HEK293T (cell line): ENCODE results near the gene CHRNA1.

ENCODE experiments used
- CTCF ChIA-PET: fragments of 350-600 bp; formaldehyde crosslinking; extraction: SDS; loops from one replicate; lab custom pipeline; 2021; ENCODE audit warnings: antibody characterized with exemption, inconsistent platforms; lab: Yijun Ruan, JAX
- POLR2A ChIA-PET: fragments of 350-600 bp; formaldehyde crosslinking; extraction: SDS; loops from one replicate; lab custom pipeline; 2020; ENCODE audit warnings: antibody characterized with exemption, inconsistent platforms; lab: Yijun Ruan, JAX
- DNase-seq: peaks from one replicate; pipeline ENCODE4 v3.0.0; 2012; ENCODE audit warnings: mixed read lengths; ENCODE audit errors: extremely low spot score
- ARNT ChIP-seq: fragments of 450-650 bp; IDR thresholded peaks from 2 replicates; pipeline ENCODE4 v1.6.1; 2017; ENCODE audit warnings: mild to moderate bottlenecking
- BHLHE40 ChIP-seq: fragments of 450-650 bp; IDR thresholded peaks from 2 replicates; pipeline ENCODE4 v1.6.1; 2016; ENCODE audit warnings: mild to moderate bottlenecking, moderate library complexity, borderline replicate concordance
- CTBP1 ChIP-seq: fragments of 450-650 bp; IDR thresholded peaks from 2 replicates; pipeline ENCODE4 v1.6.1; 2016; ENCODE audit warnings: borderline replicate concordance
- ELF4 ChIP-seq: fragments of 450-650 bp; IDR thresholded peaks from 2 replicates; pipeline ENCODE4 v1.6.1; 2017; ENCODE audit warnings: antibody characterized with exemption
- FOXA1 ChIP-seq: fragments of 450-650 bp; IDR thresholded peaks from 2 replicates; pipeline ENCODE4 v1.6.1; 2016; ENCODE audit warnings: mild to moderate bottlenecking
- FOXK2 ChIP-seq: fragments of 450-650 bp; IDR thresholded peaks from 2 replicates; pipeline ENCODE4 v1.6.1; 2016; ENCODE audit warnings: mild to moderate bottlenecking
- FOXM1 ChIP-seq: fragments of 450-650 bp; IDR thresholded peaks from 2 replicates; pipeline ENCODE4 v1.6.1; 2017; ENCODE audit warnings: mild to moderate bottlenecking, borderline replicate concordance
- HDGF ChIP-seq: fragments of 450-650 bp; IDR thresholded peaks from 2 replicates; pipeline ENCODE4 v1.6.1; 2017; ENCODE audit warnings: antibody characterized with exemption, borderline replicate concordance
- L3MBTL2 ChIP-seq: fragments of 450-650 bp; conservative IDR thresholded peaks from 2 replicates; pipeline ENCODE4 v1.6.1; 2016; ENCODE audit warnings: mild to moderate bottlenecking
- LEF1 ChIP-seq: fragments of 450-650 bp; IDR thresholded peaks from 2 replicates; pipeline ENCODE4 v1.6.1; 2017; ENCODE audit warnings: mild to moderate bottlenecking, borderline replicate concordance
- NFRKB ChIP-seq: fragments of 450-650 bp; IDR thresholded peaks from 2 replicates; pipeline ENCODE4 v1.6.1; 2016; ENCODE audit warnings: mild to moderate bottlenecking, moderate library complexity
- PKNOX1 ChIP-seq: fragments of 450-650 bp; IDR thresholded peaks from 2 replicates; pipeline ENCODE4 v1.6.1; 2016
- SP1 ChIP-seq: fragments of 450-650 bp; IDR thresholded peaks from 2 replicates; pipeline ENCODE4 v1.6.1; 2017
- SUZ12 ChIP-seq: fragments of 450-650 bp; IDR thresholded peaks from 2 replicates; pipeline ENCODE4 v1.6.1; 2016; ENCODE audit warnings: mild to moderate bottlenecking
- TARDBP ChIP-seq: fragments of 450-650 bp; IDR thresholded peaks from 2 replicates; pipeline ENCODE4 v1.6.1; 2016
- ZNF384 ChIP-seq: fragments of 450-650 bp; IDR thresholded peaks from 2 replicates; pipeline ENCODE4 v1.6.1; 2016

CHRNA1 gene

GRCh38 chr2:174791020-174791419 lies 26.7 kb upstream of the CHRNA1 start:
- no peak for DNase-seq
- POLR2A ChIA-PET: no interaction called here
- CTCF ChIA-PET: no interaction called here
- TF ChIP-seq FOXA1: no peak
- no peak for TF ChIP-seq ZNF384
- TF ChIP-seq CTBP1: no peak
- TF ChIP-seq ELF4: no peak
- no peak for TF ChIP-seq NFRKB
- TF ChIP-seq PKNOX1: no peak
- no peak for TF ChIP-seq HDGF
- no peak for TF ChIP-seq SP1

GRCh38 chr2:174789001-174789400 lies 24.7 kb upstream of the CHRNA1 start:
- no peak for TF ChIP-seq ELF4
- no peak for TF ChIP-seq PKNOX1
- no peak for TF ChIP-seq FOXA1
- TF ChIP-seq FOXK2: no peak
- no peak for TF ChIP-seq L3MBTL2
- TF ChIP-seq SP1: no peak
- no peak for TF ChIP-seq CTBP1
- TF ChIP-seq ARNT: no peak
- no peak for TF ChIP-seq NFRKB
- no peak for TF ChIP-seq TARDBP
- TF ChIP-seq SUZ12: no peak
- TF ChIP-seq BHLHE40: no peak
- TF ChIP-seq LEF1: no peak
- TF ChIP-seq ZNF384: no peak
- TF ChIP-seq FOXM1: no peak
- POLR2A ChIA-PET: no interaction called here
- DNase-seq: no peak
- CTCF ChIA-PET: no interaction called here

GRCh38 chr2:174788291-174788929 lies 24.1 kb upstream of the CHRNA1 start:
- DNase-seq: peak; percentile 45
- TF ChIP-seq FOXA1 (no peak), BHLHE40 (no peak), ZNF384 (no peak), L3MBTL2 (no peak), ARNT (no peak), HDGF (no peak), TARDBP (no peak), NFRKB (no peak), LEF1 (no peak), ELF4 (no peak; the same call in 1 of the 2 replicates), SUZ12 (no peak), CTBP1 (no peak), FOXK2 (no peak), FOXM1 (no peak), PKNOX1 (no peak)
- ChIA-PET POLR2A (no interaction called here), CTCF (no interaction called here)

GRCh38 chr2:174787487-174788205 lies 23.4 kb upstream of the CHRNA1 start:
- CTCF ChIA-PET: no interaction called here
- POLR2A ChIA-PET: no interaction called here
- no peak for DNase-seq
- TF ChIP-seq FOXA1: no peak
- no peak for TF ChIP-seq PKNOX1
- no peak for TF ChIP-seq SP1
- no peak for TF ChIP-seq FOXK2
- no peak for TF ChIP-seq BHLHE40
- TF ChIP-seq ARNT: no peak
- TF ChIP-seq FOXM1: no peak
- TF ChIP-seq TARDBP: no peak

- CTCF ChIA-PET: no interaction called here
- TF ChIP-seq L3MBTL2 (no peak), NFRKB (no peak), BHLHE40 (no peak), FOXK2 (no peak), FOXM1 (no peak), SUZ12 (no peak), HDGF (no peak), LEF1 (no peak), ZNF384 (no peak), TARDBP (no peak), PKNOX1 (no peak), SP1 (no peak), CTBP1 (no peak), ARNT (no peak), FOXA1 (no peak), ELF4 (no peak)
Observed at GRCh38 chr2:174786066-174786725, 21.9 kb upstream of the CHRNA1 start.

More at GRCh38 chr2:174786066-174786725, 21.9 kb upstream of the CHRNA1 start:
- POLR2A ChIA-PET: no interaction called here
- no peak for DNase-seq
